ENCODE results near the gene PHF3.

The PHF3 gene

GRCh38 chr6:63635588-63636517 lies at the start of gene PHF3:
Gene PHF3 (plus strand): TSS chr6:63635802. CDS start chr6:63646552, 10,750 bp downstream.
- peak; percentile 80 for DNase-seq

GRCh38 chr6:63589952-63590411 lies 45.6 kb upstream of the PHF3 start:
- no peak for DNase-seq

- no peak for DNase-seq
Observed at GRCh38 chr6:63592886-63593285, 42.7 kb upstream of the PHF3 start.

GRCh38 chr6:63597141-63598048 lies 38.2 kb upstream of the PHF3 start:
- peak; percentile 19 for DNase-seq

- DNase-seq: peak; percentile 60
Observed at GRCh38 chr6:63598049-63599036, 37.3 kb upstream of the PHF3 start.

GRCh38 chr6:63599243-63599642 lies 36.4 kb upstream of the PHF3 start:
- DNase-seq: no peak

- no peak for DNase-seq
Observed at GRCh38 chr6:63600136-63600535, 35.5 kb upstream of the PHF3 start.

GRCh38 chr6:63609231-63609630 lies 26.4 kb upstream of the PHF3 start:
- no peak for DNase-seq

GRCh38 chr6:63610944-63611343 lies 24.7 kb upstream of the PHF3 start:
- DNase-seq: no peak

- DNase-seq: no peak
Observed at GRCh38 chr6:63611560-63611959, 24.0 kb upstream of the PHF3 start.

GRCh38 chr6:63615590-63615989 lies 20.0 kb upstream of the PHF3 start:
- no peak for DNase-seq

GRCh38 chr6:63624091-63624490 lies 11.5 kb upstream of the PHF3 start:
- no peak for DNase-seq

GRCh38 chr6:63630466-63630865 lies 5.1 kb upstream of the PHF3 start:
- no peak for DNase-seq

GRCh38 chr6:63634630-63635029 lies 972 bp upstream of the PHF3 start:
- no peak for DNase-seq

GRCh38 chr6:63635215-63635587 lies 401 bp upstream of the PHF3 start:
- DNase-seq: no peak

GRCh38 chr6:63636518-63637021 lies 968 bp downstream of the PHF3 start:
- DNase-seq: peak; percentile 46

GRCh38 chr6:63637865-63638445 lies 2.4 kb downstream of the PHF3 start:
- no peak for DNase-seq

- DNase-seq: no peak
Observed at GRCh38 chr6:63640062-63640461, 4.5 kb downstream of the PHF3 start.

GRCh38 chr6:63643862-63644261 lies 8.3 kb downstream of the PHF3 start:
- DNase-seq: no peak

- DNase-seq: no peak
Observed at GRCh38 chr6:63644668-63645326, 9.2 kb downstream of the PHF3 start.

GRCh38 chr6:63649269-63649668 lies 13.7 kb downstream of the PHF3 start:
- DNase-seq: no peak

All from NCI-H526 treated with DMSO at 0.1 percent for 48 hours (cell line).